ENCODE data around the gene SLC15A4.
A peak's percentile ranks its signal among the peaks of the same experiment; 100 is the strongest.
"Not testable (repeated sequence)": the region's sequence is repeated elsewhere in the genome, so short reads cannot be mapped to it uniquely, and the experiment has no call there.

The SLC15A4 gene

DNA sequence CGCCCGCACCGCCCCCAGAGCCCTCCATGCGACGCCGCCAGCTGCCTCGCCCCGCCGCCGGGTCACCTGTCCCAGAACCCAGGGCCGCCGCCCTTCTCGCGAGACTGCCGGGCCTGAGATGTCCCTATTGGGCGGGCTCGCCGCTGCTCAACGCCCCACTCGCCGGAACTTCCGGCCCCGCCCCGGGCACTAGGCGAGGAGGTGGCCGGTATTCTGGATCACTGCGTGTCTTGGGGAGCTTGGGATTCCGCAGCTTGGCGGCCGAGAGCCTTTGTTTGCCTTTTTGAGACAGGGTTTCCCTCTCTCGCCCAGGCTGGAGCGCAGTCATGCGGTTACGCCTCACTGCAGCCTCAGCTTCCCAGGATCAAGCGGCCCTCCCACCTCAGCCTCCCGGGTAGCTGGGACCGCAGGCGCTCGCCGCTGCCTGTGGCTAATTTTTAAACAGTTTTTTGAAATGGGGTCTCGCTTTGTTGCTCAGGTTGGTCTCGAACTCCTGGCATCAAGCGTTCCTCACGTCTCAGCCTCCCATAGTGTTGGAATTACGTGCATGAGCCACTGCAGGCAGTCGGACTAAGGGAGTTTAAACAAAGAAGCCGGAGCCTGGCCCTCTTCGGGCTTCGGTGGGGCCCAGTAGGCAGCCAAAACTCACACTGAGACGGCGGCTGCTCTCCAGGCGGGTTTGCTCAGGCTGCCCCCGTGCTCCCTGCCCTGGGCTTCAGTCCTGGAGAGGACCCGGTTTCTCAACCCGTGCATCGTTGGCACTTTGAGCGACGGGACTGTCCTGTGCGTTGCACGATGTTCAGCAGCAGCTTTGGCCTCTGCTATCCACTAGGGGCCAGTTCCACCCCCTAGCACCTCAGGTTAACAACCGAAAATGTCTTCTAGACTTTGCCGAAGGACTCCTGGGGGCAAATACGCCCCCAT lies at the start of gene SLC15A4:
TSS of gene SLC15A4 (minus strand) at position 43 of the 924 bp plus-strand sequence. CDS start at position 28, 15 bp downstream.
- peak; percentile 94 for DNase-seq (ENCODE audit: insufficient read length, low spot score)
- FAIRE-seq, result peak; percentile 20

DNA sequence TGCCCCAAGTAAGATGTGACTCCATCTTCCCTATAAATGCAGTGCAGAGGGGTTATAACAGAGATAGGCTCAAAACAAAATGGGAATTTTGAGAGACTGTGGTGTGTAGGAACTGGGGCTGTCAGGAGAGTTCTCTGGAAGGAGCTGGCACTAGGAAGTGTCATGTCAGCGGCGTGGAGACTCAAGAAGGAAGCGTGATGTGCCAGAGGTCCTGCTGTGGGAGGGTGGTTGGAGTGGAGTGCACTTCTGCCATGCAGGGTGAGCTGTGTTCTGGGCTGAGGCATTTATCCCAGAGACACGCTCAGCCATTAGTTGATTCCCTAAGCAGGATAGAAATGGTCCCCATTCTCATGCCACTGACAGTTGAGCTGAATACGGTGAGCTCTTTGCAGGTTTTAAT lies 48.5 kb upstream of the SLC15A4 start:
- FAIRE-seq, result no peak

DNA sequence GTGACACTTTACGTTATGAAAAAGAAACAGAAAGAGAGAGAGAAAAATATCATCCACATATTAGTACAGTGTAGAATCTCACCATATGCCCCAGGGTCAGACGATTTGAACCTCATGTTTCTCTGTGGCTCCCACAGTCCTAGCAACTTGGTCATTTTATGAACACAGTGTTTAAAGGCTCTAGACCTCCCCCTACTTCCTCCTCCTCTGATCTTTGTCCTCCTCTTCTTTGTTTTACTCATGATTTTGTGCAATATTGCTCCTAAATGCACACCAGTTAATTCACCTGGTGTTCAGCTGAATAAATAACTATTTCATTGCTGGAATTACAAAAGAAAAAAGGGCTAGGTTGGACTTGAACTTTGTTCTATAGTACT lies 47.7 kb upstream of the SLC15A4 start:
- DNase-seq (ENCODE audit: insufficient read length, low spot score), result no peak
- no peak for FAIRE-seq

More for the DNA sequence above, 48.5 kb upstream of the SLC15A4 start:
- no peak for DNase-seq (ENCODE audit: insufficient read length, low spot score)

DNA sequence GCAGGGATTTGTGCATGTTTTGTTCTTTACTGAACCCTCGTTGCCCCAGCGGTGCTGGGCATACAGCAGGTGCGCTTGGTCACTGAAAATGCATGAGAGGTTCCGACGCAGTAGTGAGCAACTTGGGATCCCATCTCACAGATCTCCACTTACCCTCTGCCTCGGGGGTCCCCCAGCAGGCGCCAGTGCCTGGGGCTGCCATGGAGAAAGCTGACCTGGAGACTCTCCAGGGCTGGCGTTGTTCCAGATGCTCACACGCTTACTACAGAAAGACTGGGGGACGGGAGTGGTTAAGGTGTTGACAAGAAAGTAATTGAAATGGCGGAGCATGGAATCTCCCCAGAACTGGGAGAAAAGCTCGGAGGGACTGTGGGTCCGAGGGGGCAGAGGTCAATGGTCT lies 43.7 kb upstream of the SLC15A4 start:
- FAIRE-seq (no peak), DNase-seq (ENCODE audit: insufficient read length, low spot score) (no peak)

DNA sequence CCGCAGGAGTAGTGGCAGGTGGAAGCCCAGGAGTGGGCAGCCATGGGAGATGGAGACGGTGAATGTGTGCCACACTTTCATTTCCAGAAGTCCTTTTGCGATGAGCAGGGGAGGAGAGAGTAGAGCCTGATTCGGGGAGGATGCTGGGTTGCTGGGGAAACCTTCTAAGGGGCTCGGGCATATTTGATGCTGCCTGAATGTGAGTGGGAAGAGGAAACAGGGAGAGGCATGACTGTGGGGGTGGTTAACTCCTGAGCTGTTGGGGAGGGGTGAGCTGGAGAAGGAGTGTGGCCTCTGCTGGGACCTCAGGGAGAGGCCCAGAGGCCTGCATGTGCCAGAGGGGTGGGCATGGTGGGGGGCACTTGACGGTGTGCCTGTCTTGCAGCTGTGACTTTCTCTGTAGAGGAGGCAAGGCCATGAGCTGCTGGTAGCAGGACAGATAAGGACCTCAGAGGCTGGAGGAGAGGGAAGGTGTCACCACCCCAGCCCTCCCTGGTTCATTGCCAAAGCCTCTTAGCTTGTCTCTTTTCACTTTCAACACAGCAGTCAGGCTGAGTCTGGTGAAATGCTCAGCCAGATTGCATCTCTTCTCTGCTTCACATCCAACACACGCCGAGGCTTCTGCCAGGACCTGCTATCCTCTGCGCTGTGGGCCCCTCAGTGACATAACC lies 40.9 kb upstream of the SLC15A4 start:
- FAIRE-seq, result no peak
- no peak for DNase-seq (ENCODE audit: insufficient read length, low spot score)

DNA sequence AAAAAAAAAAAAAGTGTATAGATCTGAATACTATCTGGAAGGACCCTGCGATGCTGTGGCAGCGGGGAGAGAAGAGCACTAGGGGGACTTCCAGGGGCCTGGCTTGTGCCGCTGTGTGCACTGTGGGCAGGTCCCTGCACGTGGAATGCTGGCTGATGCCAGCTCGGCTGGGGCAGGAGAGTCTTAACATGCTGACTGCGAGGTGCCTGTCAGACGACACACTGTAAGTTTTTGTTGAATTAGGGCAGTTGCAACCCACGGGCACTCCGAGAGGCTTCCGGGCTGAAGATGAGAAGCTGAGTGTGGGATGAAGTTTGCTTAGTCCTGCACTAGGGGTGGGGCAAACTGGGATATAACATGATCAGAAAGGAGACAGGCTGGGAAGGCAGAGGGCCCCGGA lies 40.2 kb upstream of the SLC15A4 start:
- DNase-seq (ENCODE audit: insufficient read length, low spot score), result no peak
- no peak for FAIRE-seq

DNA sequence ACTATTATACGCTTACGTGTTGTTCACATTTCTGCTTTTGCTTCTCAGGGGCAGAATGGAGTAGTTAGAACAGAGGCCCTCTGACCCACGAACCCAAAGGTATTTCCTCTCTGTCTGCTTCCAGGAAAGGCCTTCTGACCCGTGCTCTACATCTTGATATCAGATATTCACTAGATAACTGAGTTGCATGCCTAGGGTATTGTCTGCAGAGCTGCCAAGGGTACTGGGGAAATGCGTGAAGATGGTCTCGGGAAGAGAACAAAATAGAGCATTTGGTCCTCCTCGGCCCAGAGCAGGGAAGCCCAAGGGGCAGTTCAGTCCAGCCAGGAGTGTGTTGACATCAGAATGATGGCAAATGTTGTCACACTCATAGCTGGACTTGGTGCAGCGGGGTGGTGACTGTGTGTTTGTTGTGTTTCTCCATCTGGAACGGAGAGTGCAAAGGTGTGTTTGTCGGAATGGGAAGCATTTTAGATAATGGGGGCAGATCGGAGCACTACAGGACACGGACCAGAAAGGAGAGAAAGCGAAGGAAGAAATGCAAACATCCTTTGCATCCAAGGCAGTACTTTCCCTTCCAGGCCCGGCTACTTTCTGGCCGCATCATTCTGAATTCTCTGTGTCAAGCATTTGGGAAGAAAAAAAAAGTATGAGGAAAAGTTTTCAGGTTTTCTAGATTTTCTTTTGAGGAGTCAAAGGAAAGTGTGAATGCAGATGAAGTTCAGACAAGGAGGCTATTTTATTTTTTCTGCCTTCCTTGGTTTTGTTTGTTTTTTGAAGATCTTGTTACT lies 37.7 kb upstream of the SLC15A4 start:
- DNase-seq (ENCODE audit: insufficient read length, low spot score) (no peak), FAIRE-seq (no peak)

DNA sequence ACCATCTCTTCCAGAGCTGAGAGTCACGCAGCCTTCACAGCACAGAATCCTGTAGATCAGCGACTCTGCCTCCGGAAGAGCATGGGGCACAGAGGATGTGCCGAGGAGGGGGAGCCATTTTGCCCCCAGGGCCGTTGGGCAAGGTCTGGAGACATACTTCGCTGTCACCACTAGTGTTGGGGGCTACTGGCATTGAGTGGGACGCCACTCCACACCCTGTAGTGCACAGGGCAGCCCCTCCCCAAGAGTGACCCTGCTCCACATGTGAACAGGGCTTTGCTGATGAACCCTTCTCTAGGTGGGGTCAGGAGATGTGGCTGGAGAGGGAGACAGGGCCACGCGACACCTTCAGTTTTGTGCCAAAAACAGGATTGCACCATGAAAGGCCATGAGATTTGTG lies 35.6 kb upstream of the SLC15A4 start:
- DNase-seq (ENCODE audit: insufficient read length, low spot score) (no peak), FAIRE-seq (no peak)

DNA sequence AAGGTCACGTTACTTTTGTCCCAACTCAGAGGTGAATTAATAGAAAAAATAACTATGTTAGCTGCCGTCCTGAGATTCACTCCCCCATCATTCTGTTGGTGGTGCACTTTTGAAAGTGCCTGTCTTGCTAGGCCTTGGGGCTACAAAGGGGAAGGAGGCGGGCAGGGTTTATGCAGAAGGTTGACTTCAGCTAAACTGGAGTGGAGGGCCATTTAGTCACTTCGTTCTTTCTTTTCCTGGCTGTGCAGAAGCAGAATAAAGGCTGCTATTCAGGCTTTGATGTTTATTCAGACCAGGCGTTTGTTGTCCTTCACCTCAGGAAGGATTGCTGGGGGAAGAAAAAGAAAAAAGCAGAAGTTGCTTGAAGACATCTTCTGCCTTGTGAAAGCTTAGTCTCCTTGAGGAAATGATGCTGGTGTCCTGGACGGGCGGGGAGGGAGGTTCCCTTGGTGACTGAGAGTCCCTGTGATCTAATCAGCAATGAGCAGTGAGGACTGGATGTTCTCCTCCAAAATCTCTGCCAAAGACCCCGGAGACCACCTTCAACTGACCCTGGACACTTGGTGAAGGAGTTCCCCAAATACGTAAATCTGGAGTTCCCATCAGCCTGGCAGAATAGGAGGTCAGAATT lies 33.5 kb upstream of the SLC15A4 start:
- FAIRE-seq, result no peak
- no peak for DNase-seq (ENCODE audit: insufficient read length, low spot score)

DNA sequence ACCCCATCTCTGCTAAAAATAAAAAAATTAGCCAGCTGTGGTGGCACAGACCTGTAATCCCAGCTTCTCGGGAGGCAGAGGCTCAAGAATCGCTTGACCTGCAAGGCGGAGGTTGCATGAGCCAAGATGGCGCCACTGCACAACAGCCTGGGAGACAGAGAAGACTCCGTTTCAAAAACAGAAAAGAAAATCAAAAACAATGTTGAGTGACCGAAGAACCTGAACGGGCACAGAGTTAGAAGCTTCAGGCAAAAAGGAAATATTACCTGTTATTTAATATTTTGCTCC lies 33.0 kb upstream of the SLC15A4 start:
- DNase-seq (ENCODE audit: insufficient read length, low spot score), result no peak
- no peak for FAIRE-seq

DNA sequence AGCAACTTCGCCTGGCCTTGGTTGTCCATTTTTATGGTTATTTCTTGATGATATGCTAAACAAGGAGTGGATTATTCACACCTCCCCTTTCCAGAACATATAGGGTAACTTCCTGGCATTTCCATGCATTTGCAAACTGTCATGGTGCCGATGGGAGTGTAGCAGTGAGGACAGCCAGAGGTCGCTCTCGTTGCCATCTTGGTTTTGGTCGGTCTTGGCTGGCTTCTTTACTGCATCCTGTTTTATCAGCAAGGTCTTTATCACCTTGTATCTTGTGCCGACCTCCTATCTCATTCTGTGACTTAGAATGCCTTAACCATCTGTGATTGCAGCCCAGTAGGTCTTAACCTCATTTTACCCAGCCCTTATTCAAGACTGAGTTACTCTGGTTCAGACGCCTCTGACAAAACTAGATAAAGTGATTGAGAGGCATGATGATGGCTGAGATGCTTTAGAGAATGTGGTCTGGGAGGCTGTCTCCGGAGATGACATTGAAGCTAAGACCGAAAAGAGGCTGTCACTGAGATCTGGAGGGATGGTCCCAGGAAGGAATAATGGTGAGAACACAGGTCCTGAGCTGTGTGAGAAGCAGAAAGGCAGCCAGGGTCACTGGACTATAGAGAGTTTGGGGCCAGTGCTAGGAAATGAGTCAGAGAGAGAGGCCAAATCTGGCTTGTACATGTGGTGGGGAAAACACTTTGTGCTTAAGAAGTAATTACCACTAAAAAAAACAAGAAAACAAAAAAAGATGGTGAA lies 32.5 kb upstream of the SLC15A4 start:
- DNase-seq (ENCODE audit: insufficient read length, low spot score) (no peak), FAIRE-seq (no peak)

DNA sequence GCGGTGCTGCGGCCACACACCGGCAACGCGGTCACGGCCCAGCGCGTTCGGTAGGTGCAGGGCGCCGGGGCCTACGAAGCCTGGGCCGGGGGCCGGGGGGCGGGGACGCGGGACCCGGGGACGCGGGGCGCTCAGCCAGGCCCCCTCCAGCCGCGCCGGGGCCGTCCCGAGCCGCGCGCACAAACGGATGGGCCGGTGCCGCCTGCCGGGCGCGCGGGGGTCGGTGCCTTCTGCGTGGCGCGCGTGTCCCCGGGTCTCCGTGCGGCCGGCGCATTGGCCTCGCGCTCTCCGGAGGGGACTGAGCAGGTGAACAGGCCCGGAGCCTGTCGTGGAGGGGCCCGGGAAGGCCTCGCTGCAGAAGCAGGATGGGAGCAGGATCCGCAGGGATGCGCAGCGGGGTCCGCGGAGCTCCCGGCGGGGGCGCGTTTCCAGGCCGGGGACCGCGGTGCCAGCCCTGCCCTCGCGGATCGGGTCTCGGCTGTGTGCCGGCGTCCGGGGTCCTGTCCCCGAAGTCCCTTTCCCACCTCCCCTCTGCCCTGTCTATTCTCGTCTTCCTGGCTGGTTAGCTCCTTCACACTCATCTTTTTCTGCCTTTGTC lies 29.9 kb upstream of the SLC15A4 start:
- no peak for FAIRE-seq

DNA sequence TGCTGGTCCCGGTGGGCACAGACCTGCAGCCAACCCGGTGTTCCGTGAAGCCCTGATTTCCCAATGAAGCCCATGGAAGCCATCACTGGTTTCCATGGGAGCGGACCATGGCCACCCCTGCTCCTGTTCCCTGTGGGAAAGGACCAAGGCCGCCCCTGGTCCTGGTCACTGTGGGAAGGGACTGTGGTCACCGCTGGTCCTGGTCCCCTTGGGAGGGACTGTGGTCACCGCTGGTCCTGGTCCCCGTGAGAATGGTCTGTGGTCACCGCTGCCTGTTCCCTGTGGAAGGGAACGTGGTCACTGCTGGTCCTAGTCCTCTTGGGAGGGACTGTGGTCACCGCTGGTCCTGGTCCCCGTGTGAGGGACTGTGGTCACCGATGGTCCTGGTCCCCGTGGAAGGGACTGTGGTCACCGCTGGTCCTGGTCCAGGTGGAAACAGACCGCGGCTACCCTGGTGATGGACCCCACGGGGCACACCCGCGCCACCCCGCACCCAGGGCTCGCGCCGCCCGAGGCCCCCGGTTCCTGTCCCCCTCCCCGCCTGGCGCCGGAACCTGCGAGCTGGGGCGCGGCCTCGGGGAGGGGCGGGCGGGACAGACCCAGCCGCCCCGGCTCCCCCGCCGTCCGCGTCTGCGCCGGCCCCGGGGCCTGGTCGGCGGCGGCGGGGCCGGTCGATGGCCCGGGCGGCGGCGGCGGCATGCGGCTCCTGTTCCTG lies 29.3 kb upstream of the SLC15A4 start, which contains the start of gene GLT1D1:
TSS of gene GLT1D1 (plus strand) at position 594 of the 715 bp plus-strand sequence. CDS start at position 698, 104 bp downstream.
- no peak for FAIRE-seq
- no peak for DNase-seq (ENCODE audit: insufficient read length, low spot score)

More for the DNA sequence above, 29.9 kb upstream of the SLC15A4 start:
- no peak for DNase-seq (ENCODE audit: insufficient read length, low spot score)

DNA sequence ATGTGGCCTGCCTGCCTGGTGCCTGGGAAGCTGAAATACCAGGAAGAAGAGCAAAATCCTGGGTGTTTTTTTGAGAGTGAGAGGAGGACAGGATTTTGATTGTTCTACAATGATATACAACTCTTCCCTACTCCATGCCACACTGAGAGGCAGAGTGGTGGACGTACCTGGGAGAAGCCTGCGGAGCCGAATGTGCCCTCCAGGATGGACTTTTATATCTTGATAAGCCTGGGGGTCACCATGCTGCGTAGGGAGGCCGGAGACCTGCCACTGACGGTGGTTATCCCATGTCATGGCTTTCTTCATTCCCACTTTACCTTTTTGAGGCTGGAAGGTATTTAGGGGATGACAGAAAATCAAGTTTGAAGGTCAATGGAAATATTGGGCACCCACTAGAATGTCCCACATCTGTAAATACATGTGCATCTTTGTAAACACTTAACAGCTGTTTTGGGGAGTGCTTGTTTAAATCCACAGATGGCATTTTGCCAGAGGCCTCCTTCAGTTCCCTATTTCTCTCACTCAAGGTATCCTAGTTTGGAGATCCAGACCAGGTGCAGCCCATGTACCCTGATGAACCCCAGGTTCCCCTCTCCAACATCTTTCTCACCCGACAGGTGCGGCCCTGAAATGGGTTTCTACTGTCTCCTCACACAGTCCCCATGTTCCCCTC lies 28.4 kb upstream of the SLC15A4 start:
- FAIRE-seq, result no peak
- no peak for DNase-seq (ENCODE audit: insufficient read length, low spot score)

DNA sequence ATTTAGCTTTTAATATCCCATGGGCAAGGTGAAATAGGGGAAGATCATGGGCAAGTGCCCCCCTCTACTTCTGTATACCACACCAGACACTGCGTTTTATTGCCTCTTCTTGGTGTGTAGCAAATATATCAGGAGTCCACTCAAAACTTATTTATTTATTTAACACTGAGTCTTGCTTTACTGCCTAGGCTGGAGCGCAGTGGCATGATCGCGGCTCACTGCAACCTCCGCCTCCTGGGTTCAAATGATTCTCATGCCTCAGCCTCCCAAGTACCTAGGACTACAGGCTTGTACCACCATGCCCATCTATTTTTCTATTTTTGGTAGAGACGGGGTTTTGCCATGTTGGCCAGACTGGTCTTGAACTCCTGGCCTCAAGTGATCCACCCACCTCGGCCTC lies 27.7 kb upstream of the SLC15A4 start:
- not testable (repeated sequence) for FAIRE-seq; DNase-seq (ENCODE audit: insufficient read length, low spot score)

DNA sequence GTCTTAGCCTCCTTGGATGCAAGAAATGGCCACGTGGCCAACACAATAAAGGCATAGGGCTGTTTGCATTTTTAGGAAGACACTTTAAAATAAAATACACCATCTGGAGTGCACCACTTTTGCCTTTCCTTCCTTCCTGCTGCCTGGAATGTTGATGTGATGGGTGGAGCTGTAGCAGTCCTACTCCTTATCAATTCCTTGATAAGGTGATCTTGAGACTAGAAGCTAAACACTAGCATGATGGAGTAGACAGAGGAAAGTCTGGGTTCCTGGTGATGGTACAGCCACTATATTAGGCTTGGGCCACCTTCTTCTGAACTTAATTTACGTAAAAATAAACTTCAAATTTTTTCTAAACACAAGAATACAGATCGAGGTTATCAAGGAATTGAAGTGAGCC lies 26.6 kb upstream of the SLC15A4 start:
- DNase-seq (ENCODE audit: insufficient read length, low spot score) (no peak), FAIRE-seq (no peak)

DNA sequence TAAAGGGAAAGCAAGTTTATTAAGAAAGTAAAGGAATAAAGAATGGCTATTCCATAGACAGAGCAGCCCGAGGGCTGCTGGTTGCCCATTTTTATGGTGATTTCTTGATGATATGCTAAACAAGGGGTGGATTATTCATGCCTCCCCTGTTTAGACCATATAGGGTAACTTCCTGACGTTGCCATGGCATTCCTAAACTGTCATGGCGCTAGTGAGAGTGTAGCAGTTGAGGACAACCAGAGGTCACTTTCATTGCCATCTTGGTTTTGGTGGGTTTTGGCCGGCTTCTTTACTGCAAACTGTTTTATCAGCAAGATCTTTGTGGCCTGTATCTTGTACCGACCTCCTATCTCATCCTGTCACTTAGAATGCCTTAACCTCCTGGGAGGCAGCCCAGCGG lies 26.0 kb upstream of the SLC15A4 start:
- not testable (repeated sequence) for FAIRE-seq

DNA sequence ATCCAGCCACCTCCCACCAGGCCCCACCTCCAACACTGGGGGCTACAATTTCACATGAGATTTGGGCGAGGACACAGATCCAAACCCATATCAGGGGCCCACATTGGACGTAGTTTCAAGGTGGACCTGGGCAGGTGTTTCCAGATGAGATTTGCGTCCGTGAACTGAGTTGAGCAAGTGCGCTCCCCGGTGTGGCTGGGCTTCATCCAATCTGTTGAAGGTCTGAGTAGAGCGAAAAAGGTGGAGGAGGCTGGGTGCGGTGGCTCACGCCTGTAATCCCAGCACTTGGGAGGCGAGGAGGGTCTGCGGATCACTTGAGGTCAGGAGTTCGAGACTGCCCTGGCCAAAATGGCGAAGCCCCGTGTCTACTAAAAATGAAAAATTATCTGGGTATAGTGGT lies 24.6 kb upstream of the SLC15A4 start:
- no peak for FAIRE-seq

More for the DNA sequence above, 26.0 kb upstream of the SLC15A4 start:
- not testable (repeated sequence) for DNase-seq (ENCODE audit: insufficient read length, low spot score)

More for the DNA sequence above, 24.6 kb upstream of the SLC15A4 start:
- no peak for DNase-seq (ENCODE audit: insufficient read length, low spot score)
